IMR-90 (cell line): Measurements from ENCODE around the gene ACTR3C. TPM values are rescaled to one million over a fixed set of nuclear protein-coding genes. Genes with fewer than 3 reads are reported as not detected.

Source experiments
- ATAC-seq: fragments of 200-7000 bp; cut with Tn5 transposase; 2 replicates; pipeline ENCODE4 v1.9.1; 2020; ENCODE audit warnings: low read depth, mild to moderate bottlenecking, moderate library complexity
- BruUV-seq: library from RNA; stranded (reverse); fragments of 400-500 nt; replicated peaks from 2 replicates; lab custom pipeline; 2021; lab: Mats Ljungman, UMichigan
- CTCF ChIA-PET: fragments of 300-600 bp; formaldehyde crosslinking; extraction: SDS; loops from one replicate; lab custom pipeline; 2021; ENCODE audit warnings: antibody characterized with exemption; lab: Yijun Ruan, JAX
- POLR2A ChIA-PET: fragments of 300-600 bp; sonication (Branson Sonifier 250); formaldehyde crosslinking; loops from one replicate; lab custom pipeline; 2022; ENCODE audit warnings: antibody characterized with exemption; ENCODE audit not compliant: unreplicated experiment; lab: Charles Lee
- DNase-seq: peaks from one replicate; pipeline ENCODE4 v3.0.0; 2013
- H2AFZ ChIP-seq: replicated peaks from 2 replicates; pipeline ENCODE3; 2013; ENCODE audit warnings: low read length, mild to moderate bottlenecking; ENCODE audit not compliant: poor library complexity
- H2AK5ac ChIP-seq: 2 replicates; pipeline ENCODE4 v1.6.1; 2013; ENCODE audit warnings: low read depth, low read length, inconsistent platforms
- H2AK9ac ChIP-seq: replicated peaks from 2 replicates; pipeline ENCODE3; 2013; ENCODE audit warnings: mild to moderate bottlenecking, low read depth, low read length, moderate library complexity; ENCODE audit not compliant: poor library complexity
- H2BK120ac ChIP-seq: 2 replicates; pipeline ENCODE4 v1.6.1; 2013; ENCODE audit warnings: low read depth, low read length, inconsistent platforms
- H2BK15ac ChIP-seq: 3 replicates; pipeline ENCODE4 v1.6.1; 2013; ENCODE audit warnings: low read depth, low read length, inconsistent platforms
- H2BK20ac ChIP-seq: 2 replicates; pipeline ENCODE4 v1.6.1; 2013; ENCODE audit warnings: low read depth, mild to moderate bottlenecking, inconsistent platforms, low read length, moderate library complexity
- H2BK5ac ChIP-seq: 2 replicates; pipeline ENCODE4 v1.6.1; 2013; ENCODE audit warnings: mild to moderate bottlenecking, low read depth, low read length, inconsistent platforms; ENCODE audit not compliant: poor library complexity, severe bottlenecking
- H3K14ac ChIP-seq: replicated peaks from 2 replicates; pipeline ENCODE4 v1.6.1; 2013; ENCODE audit warnings: low read depth, low read length, inconsistent platforms
- H3K18ac ChIP-seq: 2 replicates; pipeline ENCODE4 v1.6.1; 2013; ENCODE audit warnings: low read depth, low read length, control low read depth
- H3K23ac ChIP-seq: 2 replicates; pipeline ENCODE4 v1.6.1; 2013; ENCODE audit warnings: low read depth, low read length, inconsistent platforms
- H3K27ac ChIP-seq: 2 replicates; pipeline ENCODE4 v1.5.1; 2013; ENCODE audit warnings: mild to moderate bottlenecking, control low read depth, low read length; ENCODE audit not compliant: insufficient read depth
- H3K27me3 ChIP-seq: 2 replicates; pipeline ENCODE4 v1.6.1; 2013; ENCODE audit warnings: low read length; ENCODE audit not compliant: control insufficient read depth, insufficient read depth
- H3K36me3 ChIP-seq: 2 replicates; pipeline ENCODE4 v1.6.1; 2013; ENCODE audit warnings: low read length, mixed read lengths; ENCODE audit not compliant: control insufficient read depth, insufficient read depth
- H3K4ac ChIP-seq: 2 replicates; pipeline ENCODE4 v1.6.1; 2013; ENCODE audit warnings: low read depth, low read length, inconsistent platforms
- H3K4me1 ChIP-seq: 2 replicates; pipeline ENCODE4 v1.6.1; 2013; ENCODE audit warnings: low read length, mixed read lengths; ENCODE audit not compliant: control insufficient read depth, insufficient read depth
- H3K4me2 ChIP-seq: 2 replicates; pipeline ENCODE4 v1.6.1; 2013; ENCODE audit warnings: low read depth, mild to moderate bottlenecking, control low read depth, low read length, moderate library complexity
- H3K4me3 ChIP-seq: 2 replicates; pipeline ENCODE4 v1.5.1; 2013; ENCODE audit warnings: low read depth, mild to moderate bottlenecking, control low read depth, low read length, moderate library complexity; ENCODE audit not compliant: insufficient read depth
- H3K56ac ChIP-seq: 2 replicates; pipeline ENCODE4 v1.6.1; 2013; ENCODE audit warnings: low read length, inconsistent platforms; ENCODE audit not compliant: insufficient read depth; ENCODE audit errors: extremely low read depth
- H3K79me1 ChIP-seq, 2 experiments: 2 replicates each; pipeline ENCODE4 v1.6.1; 2013; ENCODE audit warnings: low read length in 2 of 2, inconsistent platforms in 1 of 2, low read depth in 1 of 2
- H3K9ac ChIP-seq: 2 replicates; pipeline ENCODE4 v1.6.1; 2013; ENCODE audit warnings: low read depth, low read length, control low read depth
- H3K9me1 ChIP-seq: 2 replicates; pipeline ENCODE4 v1.6.1; 2013; ENCODE audit warnings: low read length, inconsistent platforms; ENCODE audit not compliant: insufficient read depth
- H3K9me3 ChIP-seq: 2 replicates; pipeline ENCODE4 v1.6.1; 2013; ENCODE audit warnings: low read length; ENCODE audit not compliant: control insufficient read depth, insufficient read depth
- H4K20me1 ChIP-seq: 2 replicates; pipeline ENCODE4 v1.6.1; 2013; ENCODE audit warnings: low read length, inconsistent platforms; ENCODE audit not compliant: insufficient read depth
- H4K5ac ChIP-seq: 2 replicates; pipeline ENCODE4 v1.6.1; 2013; ENCODE audit warnings: mild to moderate bottlenecking, low read depth, low read length, control low read depth
- H4K8ac ChIP-seq, 2 experiments: 2 replicates each; pipeline ENCODE4 v1.6.1; 2013; ENCODE audit warnings: low read depth in 2 of 2, low read length in 2 of 2, control low read depth in 1 of 2, inconsistent platforms in 1 of 2
- H4K91ac ChIP-seq: 2 replicates; pipeline ENCODE4 v1.6.1; 2013; ENCODE audit warnings: low read depth, low read length, inconsistent platforms; ENCODE audit not compliant: insufficient read depth
- ELK1 ChIP-seq: fragments of 150-350 bp; IDR thresholded peaks from 2 replicates; pipeline ENCODE4 v1.6.1; 2016; ENCODE audit warnings: low read depth, mild to moderate bottlenecking, low read length, moderate library complexity, borderline replicate concordance
- MAZ ChIP-seq: IDR thresholded peaks from 2 replicates; pipeline ENCODE4 v1.6.1; 2012; ENCODE audit warnings: low read depth, mild to moderate bottlenecking, low read length, improper control_type of control experiment, moderate library complexity, borderline replicate concordance
- POLR2A ChIP-seq: IDR thresholded peaks from 2 replicates; pipeline ENCODE4 v1.6.1; 2012; ENCODE audit warnings: mild to moderate bottlenecking, low read depth, low read length
- WGBS, 2 experiments: methylation state at CpG; one replicate each; pipeline versions ENCODE4 v1.1.5 to v1.1.7; 2013; ENCODE audit warnings: missing lambda C conversion rate in 2 of 2; ENCODE audit not compliant: insufficient read length in 1 of 2; ENCODE audit errors: extremely low coverage in 2 of 2; 5-methylcytosine and 5-hydroxymethylcytosine counted together
- dilution Hi-C: fragments of 300-500 bp; cut with HindIII; formaldehyde crosslinking; loops from one replicate; pipeline ENCODE4 v1.14.3; 2018; ENCODE audit warnings: low sequenced_read_pairs; ENCODE audit not compliant: unreplicated experiment
- in situ Hi-C: fragments of 300-500 bp; cut with MboI; formaldehyde crosslinking; loops from 3 replicates; pipeline ENCODE4 v1.14.3; 2019; ENCODE audit warnings: low sequenced_read_pairs, inconsistent platforms, mixed read lengths
- intact Hi-C: fragments of 100-400 bp; cut with micrococcal nuclease; formaldehyde crosslinking; loops from 2 replicates; pipeline ENCODE4 v1.10.0; 2022
- polyA plus RNA-seq, 3 experiments: library from polyadenylated mRNA; depleted of rRNA; stranded (reverse); fragments of >200 nt; gene quantifications; 2 replicates each; pipeline ENCODE4 v1.2.3, GENCODE V29; 2012; ENCODE audit warnings: low replicate concordance in 1 of 3
- total RNA-seq: library from RNA; depleted of rRNA; stranded (reverse); fragments of >200 nt; gene quantifications from 2 replicates; pipeline ENCODE4 v1.2.3, GENCODE V29; 2012

The ACTR3C gene
- total and polyA plus RNA-seq, 2 of the 4 experiments (the other 2 are of a cell fraction), result not detected

GRCh38 chr7:150321788-150322113 lies 1.6 kb downstream of the ACTR3C start:
- Histone ChIP-seq H4K91ac (no peak overlapping the region), H2AFZ (no peak overlapping the region), H2BK120ac (no peak overlapping the region), H4K20me1 (no peaks in the 10 kb centered on the region), H2BK5ac (no peak overlapping the region), H3K9me1 (no peaks in the 10 kb centered on the region), H2BK15ac (no peak overlapping the region), H2AK5ac (no peak overlapping the region), H4K8ac (no peak overlapping the region), H3K4me1 (peaks cover 10% of the 10 kb centered on the region; the same call in 1 of the 2 replicates), H3K9ac (no peak overlapping the region), H3K18ac (no peak overlapping the region), H2AK9ac (no peak overlapping the region), H3K27ac (no peak overlapping the region), H3K27me3 (no peaks in the 10 kb centered on the region; the same call in 1 of the 2 replicates), H3K23ac (no peak overlapping the region), H3K14ac (no peak overlapping the region), H2BK20ac (no peak overlapping the region), H4K5ac (no peak overlapping the region), H3K9me3 (no peaks in the 10 kb centered on the region), H3K4me2 (no peak overlapping the region), H3K4ac (no peak overlapping the region), H3K4me3 (no peak overlapping the region), H3K56ac (no peak overlapping the region), H3K79me1 (no peaks in the 10 kb centered on the region), H3K36me3 (no peaks in the 10 kb centered on the region)
- intact Hi-C loops, result no loop called here
- ATAC-seq (no peak), DNase-seq (no peak)
- in situ Hi-C loops, result loop anchor here (25.0 kb wide), 1 partner anchor 416 kb away; the partner anchor contains the start of gene GIMAP5
- TF ChIP-seq POLR2A (no peak), MAZ (no peak), ELK1 (no peak)
- BruUV-seq, result no TSS peak
- dilution Hi-C loops, result no loop called here
- ChIA-PET POLR2A (no interaction called here), CTCF (no interaction called here)
- 75% methylated on average over 2 of the region's 3 CpGs; no CpG with 5 or more reads in 1 of the 2 experiments for WGBS, 2 experiments
